GM04504 (cell line): Measurements from ENCODE around the gene MRNIP.

Source experiments
- DNase-seq: peaks from one replicate; pipeline ENCODE4 v3.0.0-alpha.2; 2012; ENCODE audit warnings: low read depth

The MRNIP gene

DNA sequence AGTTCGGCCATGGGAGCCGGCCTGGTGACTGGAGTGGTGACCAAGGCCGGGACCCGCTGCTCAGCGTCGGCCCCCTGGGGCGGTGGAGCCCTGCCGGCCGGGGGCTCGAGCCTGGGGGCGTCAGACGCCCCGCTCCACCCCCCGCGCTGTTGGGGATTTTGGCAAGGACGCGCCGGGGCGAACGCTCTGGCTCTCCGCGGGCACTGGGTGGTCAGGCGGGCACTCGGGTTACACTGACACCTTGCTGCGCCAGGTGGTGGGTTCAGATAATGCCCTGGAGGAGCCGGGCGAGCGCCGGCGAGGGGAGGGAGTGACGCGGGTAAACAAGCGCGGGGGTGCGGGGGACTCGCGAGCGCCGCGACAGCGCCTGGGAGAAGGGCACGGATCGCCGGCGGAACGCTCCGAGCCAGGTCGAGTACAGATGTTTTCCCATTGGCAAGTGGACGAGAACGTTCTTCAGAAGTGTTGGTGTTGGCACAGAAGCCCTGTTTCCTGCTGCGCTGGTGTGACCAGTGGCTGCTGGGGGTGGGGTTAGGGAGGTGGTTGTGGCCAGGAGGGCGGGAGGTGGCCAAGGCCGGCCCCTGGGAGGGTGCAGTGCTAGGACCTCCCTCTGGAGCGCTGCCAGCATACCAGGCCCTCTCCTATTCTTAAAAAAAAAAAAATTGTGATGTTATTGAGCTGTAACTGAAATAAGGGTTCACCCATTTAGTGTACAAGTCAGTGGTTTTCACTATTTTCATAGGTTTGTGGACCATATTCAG, 37.1 kb downstream of the MRNIP start:
- DNase-seq: peak; percentile 81

DNA sequence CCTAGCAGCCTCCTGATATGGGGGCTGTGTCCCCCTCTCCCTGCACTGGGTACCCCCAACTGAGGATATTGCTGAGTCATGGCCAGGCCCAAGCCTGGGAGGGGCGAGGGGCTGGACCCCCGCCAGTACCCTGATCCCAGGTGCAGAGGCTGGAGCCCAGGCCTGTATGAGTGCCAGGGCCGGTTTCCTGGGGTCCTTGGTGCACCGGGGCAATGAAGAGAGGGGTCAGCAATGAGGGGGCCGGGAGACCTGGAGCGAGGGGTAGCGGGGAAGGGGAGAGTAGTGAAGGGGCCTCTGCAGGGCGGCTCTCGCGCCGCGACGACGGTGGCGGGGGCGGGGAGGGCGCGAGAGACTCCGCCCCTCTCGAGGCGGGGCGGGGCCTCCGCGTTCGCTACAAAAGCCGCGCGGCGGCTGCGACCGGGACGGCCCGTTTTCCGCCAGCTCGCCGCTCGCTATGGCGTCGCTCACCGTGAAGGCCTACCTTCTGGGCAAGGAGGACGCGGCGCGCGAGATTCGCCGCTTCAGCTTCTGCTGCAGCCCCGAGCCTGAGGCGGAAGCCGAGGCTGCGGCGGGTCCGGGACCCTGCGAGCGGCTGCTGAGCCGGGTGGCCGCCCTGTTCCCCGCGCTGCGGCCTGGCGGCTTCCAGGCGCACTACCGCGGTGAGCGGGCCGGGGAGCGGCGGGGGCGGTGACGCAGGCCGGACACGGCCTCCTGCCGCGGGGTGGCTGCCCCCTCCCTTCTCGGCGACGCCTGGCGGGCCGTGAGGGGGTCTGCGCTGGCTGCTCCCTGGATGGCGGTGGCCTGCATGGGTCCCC, 37.9 kb downstream of the MRNIP start, which contains the start of gene SQSTM1:
Gene SQSTM1, plus strand, starts transcription at position 423 of the 815 bp plus-strand sequence. Its CDS starts 32 bp downstream, at position 455.
- DNase-seq: peak; percentile 63

- DNase-seq: no peak
Measured at GRCh38 chr5:179820127-179820482, 38.5 kb downstream of the MRNIP start.

DNA sequence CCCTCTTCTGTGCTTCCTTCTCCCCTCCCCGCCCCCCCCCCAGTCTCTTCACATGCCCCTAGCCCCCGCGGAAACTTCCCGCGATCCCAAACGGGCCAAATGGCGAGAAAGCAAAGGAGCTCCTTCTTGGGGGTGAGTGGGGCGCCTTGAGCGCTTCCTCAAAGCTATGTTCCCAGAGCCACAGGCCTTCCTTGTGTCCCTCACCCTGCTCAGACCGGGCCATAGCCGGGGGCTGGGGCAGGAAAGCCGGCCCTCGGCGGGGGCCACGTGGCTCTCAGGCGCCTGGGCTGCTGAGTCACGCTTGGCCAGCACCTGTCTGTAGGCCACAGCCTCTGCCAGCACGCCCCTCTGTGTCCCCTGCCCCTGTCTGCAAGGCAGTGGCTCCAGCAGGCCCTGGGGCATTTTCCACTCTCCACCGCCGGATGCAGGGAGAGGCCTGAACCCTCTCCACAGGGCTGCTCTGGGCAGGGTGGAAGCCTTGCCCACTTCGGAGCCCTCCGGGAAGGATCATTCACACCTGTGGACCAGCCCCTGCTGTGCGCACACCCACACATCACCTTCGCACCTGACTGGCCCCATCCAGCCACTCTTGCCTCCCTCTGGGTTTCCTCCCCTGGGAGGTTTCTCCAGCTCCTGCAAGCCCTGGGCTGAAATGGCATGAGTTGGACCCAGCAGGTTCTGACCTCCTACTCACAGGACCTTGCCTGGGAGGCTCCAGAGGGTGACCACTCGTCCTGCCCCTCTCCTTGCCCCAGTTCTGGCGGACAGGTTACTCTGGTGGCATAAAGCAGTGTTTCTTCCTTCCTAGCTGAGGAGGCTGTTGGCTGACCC, 39.1 kb downstream of the MRNIP start:
- peak; percentile 46 for DNase-seq

DNA sequence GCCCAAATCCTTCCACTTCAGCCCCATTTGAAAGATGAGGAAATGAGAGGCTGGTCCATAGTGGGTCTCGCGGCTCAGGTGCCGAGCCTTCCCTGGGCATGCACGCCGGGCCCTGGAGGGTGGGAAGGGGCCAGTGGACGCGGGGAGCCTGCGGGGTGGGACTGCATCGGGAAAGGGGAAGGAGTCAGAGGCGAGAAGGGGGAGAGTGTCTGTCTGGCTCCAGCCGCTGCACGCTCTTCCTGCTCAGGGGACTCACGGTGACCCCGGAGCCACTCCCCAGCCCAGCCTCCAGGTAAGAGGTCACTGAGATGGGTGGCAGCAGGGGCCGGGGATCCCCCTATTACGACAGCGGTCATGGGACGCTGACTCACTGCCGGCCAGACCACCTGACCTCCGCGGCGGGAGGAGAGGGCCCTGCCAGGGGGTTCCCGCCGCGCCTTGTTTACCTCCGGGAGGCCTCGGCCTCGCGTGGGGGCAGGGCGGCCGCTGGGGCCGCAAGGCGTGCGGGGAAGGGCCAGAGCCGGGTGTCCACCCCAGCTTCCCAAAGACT, 39.8 kb downstream of the MRNIP start:
- peak; percentile 83 for DNase-seq

GRCh38 chr5:179817890-179818745, 40.5 kb downstream of the MRNIP start:
- no peak for DNase-seq

GRCh38 chr5:179817470-179817840, 41.2 kb downstream of the MRNIP start:
- no peak for DNase-seq

- DNase-seq: no peak
Measured at GRCh38 chr5:179816796-179817469, 41.7 kb downstream of the MRNIP start.

DNA sequence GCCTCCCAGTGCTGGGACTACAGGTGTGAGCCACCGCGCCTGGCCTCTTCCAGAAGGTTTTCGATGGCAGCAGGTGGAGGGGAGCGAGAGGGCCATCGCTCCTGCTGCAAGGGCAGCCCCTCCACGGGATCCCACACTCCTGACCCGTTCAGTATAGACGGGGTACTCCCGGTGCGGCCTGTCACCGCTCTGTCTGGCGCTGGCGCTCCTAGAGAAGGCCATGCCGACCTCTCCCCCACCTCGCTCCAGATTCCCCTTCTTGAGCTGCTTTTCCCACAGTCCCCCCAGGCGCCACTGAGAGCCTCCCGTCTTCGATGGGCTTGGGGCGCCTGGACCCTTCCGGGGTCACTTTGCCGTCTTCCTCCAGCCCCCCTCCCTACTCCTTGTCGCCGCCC, 42.2 kb downstream of the MRNIP start:
- no peak for DNase-seq

DNA sequence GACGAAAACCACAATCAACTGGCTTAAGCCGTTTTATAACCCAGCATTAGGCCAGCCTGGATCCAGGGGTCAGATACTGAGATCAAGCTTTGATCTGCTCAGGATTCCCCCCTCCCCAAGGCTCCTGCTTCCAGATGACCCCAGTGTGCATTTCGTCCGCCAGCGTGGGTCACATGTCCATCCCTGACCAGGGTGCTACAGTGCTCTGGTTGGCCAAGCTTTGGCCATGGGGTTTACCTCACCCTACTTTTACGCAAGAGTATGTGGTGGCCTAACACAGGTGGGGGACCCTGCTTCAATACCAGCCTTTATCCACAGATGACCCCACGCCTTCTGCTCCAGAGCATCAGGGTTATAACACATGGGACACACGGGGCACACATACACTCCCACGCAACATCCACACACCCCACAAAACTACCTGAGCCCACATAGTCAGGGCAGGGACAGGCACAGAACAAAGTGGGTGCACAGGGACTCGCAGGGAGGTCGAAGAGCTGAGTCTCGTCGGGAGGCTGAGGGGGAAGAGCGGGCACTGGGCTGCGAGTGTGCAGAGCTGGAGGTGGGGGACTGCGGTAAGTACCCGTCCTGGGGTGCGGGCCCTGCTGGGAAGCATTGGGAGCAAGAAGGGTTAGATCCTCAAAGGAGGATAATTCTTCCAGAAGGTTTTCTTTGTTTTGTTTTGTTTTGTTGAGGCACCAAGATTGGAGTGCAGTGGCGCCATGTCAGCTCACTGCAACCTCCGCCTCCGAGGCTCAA, 42.9 kb downstream of the MRNIP start:
- DNase-seq: no peak

- DNase-seq: no peak
Measured at GRCh38 chr5:179814090-179814489, 44.5 kb downstream of the MRNIP start.

GRCh38 chr5:179812997-179813607, 45.5 kb downstream of the MRNIP start:
- DNase-seq: no peak

DNA sequence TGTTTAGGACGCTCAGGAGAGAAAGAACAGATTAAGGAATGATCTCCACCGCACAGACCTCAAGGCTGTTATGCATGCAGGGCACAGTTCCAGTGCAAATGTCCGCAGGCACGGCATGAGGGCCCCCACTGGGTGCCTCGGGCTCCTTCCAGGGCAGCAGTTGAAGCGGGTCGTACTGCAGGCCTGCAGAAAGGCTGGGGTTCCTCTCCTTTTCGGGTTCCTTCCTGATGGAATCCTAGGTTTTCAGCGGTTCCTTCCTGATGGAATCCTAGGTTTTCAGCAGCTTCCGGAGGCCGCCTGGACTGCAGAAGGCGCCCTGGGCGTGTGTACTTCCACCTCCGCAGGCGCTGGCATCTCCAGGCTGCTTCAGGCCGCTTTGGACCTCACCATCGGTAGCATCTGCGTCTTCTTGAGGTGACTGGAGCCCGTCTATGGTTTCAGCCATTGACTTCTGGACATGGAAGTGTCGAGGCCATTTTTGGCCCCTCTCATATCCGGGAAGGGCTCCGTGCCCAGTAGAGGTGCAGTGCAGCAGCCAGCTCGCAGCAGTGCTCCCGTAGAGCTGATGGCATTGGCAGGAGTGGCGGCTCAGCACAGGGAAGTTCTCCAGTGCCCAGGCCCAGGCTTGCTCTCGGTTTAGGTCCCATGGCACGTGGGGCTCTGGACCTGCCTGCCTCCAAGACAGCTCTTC, 46.3 kb downstream of the MRNIP start:
- no peak for DNase-seq

- DNase-seq: peak; percentile 56
Measured at GRCh38 chr5:179806250-179807048, 52.2 kb downstream of the MRNIP start, which contains the start of gene MGAT4B. MGAT4B (minus strand) TSS chr5:179806866; CDS start chr5:179806583, 283 bp downstream.

DNA sequence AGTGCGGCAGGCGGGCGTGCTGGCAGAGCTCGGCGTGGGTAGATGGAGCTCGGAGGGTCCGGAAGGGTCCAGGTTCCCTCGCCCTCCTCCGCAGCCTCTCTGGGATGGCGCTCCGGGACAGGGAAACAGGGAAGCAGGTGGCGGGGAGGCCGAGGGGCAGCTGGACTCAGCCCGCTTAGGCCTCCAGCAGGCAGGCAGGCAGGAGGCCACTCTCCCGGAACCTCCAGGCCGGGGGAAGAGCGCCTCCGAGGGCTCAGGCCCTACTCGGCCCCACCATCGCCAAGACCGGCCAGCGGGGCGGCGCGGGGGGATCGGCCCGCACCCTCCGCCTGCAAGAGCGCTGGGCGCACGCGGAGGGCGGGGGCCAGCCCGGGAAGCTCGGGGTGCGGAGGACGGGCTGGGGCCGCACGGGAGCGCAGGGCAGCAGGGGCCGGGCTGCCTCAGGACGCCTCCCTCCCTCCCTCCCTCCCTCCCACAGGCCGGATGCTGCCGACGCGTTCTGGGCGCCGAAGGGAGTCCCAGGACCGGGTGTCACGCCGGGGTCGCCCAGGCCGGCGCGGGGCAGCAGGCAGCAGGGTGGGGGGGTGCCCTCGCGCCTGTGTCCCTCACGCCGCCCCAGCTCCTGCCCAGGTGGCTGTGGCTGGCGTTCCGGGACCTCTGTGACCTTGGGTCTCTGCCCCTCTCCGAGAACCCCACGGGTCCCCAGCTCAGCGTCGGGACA, 52.9 kb downstream of the MRNIP start:
- DNase-seq: no peak

DNA sequence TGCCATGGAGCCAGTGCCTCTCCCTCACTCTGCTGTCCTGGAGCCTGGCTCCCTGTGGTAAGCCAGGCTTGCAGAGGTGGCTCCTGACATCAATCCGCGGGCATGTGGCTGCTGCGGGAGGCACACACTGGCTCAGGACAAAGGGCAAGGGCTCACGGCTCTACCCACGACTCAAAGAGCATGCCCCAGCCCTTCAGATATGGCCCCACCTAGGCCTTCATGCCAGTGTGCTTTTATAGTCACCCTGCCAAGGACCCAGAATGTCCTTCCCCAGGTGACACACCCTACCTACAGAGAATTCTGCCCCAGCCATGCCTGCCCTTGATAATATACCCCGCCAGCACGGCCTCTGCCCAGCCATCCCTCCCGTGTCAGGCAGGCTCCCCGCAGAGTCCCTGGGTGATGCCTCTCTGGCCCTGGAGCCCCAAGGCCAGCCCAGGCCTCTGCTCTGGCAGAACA, 53.5 kb downstream of the MRNIP start:
- no peak for DNase-seq

- no peak for DNase-seq
Measured at GRCh38 chr5:179804555-179804947, 54.1 kb downstream of the MRNIP start.
